Liver (tissue), 3 donors: Measurements from ENCODE around the gene CHMP1B.

ENCODE experiments used
- FOXA1 ChIP-seq: IDR thresholded peaks from 2 replicates; pipeline ENCODE4 v1.6.1; 2016; ENCODE audit warnings: antibody characterized with exemption
- JUND ChIP-seq, 2 donors: IDR thresholded peaks; 2 replicates each; pipeline ENCODE4 v1.6.1; 2016; ENCODE audit warnings: antibody characterized with exemption in 2 of 2
- NR2F2 ChIP-seq: IDR thresholded peaks from 2 replicates; pipeline ENCODE4 v1.6.1; 2016; ENCODE audit warnings: antibody characterized with exemption
- RAD21 ChIP-seq, 2 donors: IDR thresholded peaks; 2 replicates each; pipeline ENCODE4 v1.6.1; 2016; ENCODE audit warnings: antibody characterized with exemption in 2 of 2, mild to moderate bottlenecking in 2 of 2
- RXRA ChIP-seq, 2 donors: IDR thresholded peaks; 2 replicates each; pipeline ENCODE4 v1.6.1; 2017 to 2018; ENCODE audit warnings: antibody characterized with exemption in 2 of 2, mild to moderate bottlenecking in 1 of 2
- TAF1 ChIP-seq: conservative IDR thresholded peaks from 2 replicates; pipeline ENCODE4 v1.6.1; 2016; ENCODE audit warnings: antibody characterized with exemption, mild to moderate bottlenecking
- ZBTB33 ChIP-seq: IDR thresholded peaks from 2 replicates; pipeline ENCODE4 v1.6.1; 2016; ENCODE audit warnings: antibody characterized with exemption
- TF ChIP-seq, protein P1 (sequence below): fragments of 150-350 bp; IDR thresholded peaks from 2 replicates; pipeline ENCODE4 v1.5.1; 2017; ENCODE audit warnings: improper control_type of control experiment, low read depth, low read length; ENCODE audit not compliant: missing input control
- donor health status: healthy.
- donor health status: healthy.

DNA sequence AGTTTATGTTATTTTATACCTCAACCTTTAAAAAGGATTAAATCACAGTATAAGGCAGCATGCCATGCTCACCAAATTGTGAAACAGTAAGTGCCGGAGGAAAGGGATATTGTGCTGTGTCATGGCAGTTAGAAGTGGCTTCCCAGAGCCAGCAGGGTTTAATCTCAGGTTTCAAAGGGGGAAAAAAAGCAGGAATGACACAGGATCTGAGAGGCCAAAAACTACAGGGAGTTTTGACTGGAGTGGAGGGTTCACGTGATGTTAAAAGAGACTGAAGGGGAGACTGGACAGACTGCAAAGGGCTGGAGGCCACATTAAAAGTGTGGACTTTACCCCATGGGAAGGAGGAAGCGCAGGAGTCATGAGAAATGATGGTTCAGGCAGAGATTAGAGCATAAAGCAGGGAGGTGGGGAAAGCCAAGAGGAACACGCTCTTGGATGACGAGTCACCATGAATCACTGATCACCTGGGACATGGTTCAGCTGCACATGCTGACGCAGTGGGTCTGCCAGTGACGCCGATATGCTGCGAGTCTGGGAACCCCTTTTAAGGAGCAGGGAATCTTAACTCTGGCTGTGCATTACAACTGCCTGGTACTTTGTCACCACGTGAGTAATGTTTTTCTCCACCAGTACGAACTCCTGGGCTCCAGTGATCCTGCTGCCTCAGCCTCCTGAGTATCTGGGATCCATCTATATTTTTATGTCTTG, 6.1 kb downstream of the CHMP1B start:
- TF ChIP-seq, protein P1, sequence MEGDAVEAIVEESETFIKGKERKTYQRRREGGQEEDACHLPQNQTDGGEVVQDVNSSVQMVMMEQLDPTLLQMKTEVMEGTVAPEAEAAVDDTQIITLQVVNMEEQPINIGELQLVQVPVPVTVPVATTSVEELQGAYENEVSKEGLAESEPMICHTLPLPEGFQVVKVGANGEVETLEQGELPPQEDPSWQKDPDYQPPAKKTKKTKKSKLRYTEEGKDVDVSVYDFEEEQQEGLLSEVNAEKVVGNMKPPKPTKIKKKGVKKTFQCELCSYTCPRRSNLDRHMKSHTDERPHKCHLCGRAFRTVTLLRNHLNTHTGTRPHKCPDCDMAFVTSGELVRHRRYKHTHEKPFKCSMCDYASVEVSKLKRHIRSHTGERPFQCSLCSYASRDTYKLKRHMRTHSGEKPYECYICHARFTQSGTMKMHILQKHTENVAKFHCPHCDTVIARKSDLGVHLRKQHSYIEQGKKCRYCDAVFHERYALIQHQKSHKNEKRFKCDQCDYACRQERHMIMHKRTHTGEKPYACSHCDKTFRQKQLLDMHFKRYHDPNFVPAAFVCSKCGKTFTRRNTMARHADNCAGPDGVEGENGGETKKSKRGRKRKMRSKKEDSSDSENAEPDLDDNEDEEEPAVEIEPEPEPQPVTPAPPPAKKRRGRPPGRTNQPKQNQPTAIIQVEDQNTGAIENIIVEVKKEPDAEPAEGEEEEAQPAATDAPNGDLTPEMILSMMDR: no peak
- TF ChIP-seq RXRA (IDR thresholded peaks at IDR 0.05) (peak in 1 of 2 donors; percentile 6), NR2F2 (no peak), JUND (IDR thresholded peaks at IDR 0.05) (no peak), ZBTB33 (no peak), TAF1 (no peak), FOXA1 (no peak), RAD21 (IDR thresholded peaks at IDR 0.05) (no peak)
